Right ventricle myocardium inferior (tissue), 1 donor: ENCODE data around the gene ARHGAP26. TPM values are rescaled to one million over a fixed set of nuclear protein-coding genes. Genes with fewer than 3 reads are reported as not detected.

Experiments
- ATAC-seq: fragments of 200-7000 bp; cut with Tn5 transposase; one replicate; pipeline ENCODE4 v1.9.1; 2020; ENCODE audit warnings: mild to moderate bottlenecking, moderate library complexity
- DNase-seq: peaks from one replicate; pipeline ENCODE4 v3.0.0; 2021; ENCODE audit errors: missing footprints
- intact Hi-C: fragments of 100-400 bp; cut with DNase I; formaldehyde crosslinking; loops from one replicate; pipeline ENCODE4 v1.11.0; 2022
- total RNA-seq: library from RNA; stranded (reverse); fragmentation: NEBNext Ultra II Directional; extraction: Animal tissue kit (Norgen Biotek cat#: 25700); gene quantifications from one replicate; pipeline ENCODE4 v1.2.1, GENCODE V29; 2021
- donor health status: DM: no; HTN: yes; CAD: no; lungs with severe emphysema.

ARHGAP26 gene
- total RNA-seq, 1 donor from 2014 or later = 29.8 TPM

- no peak for ATAC-seq
- DNase-seq = no peak
- intact Hi-C loops = loop anchor here (5.0 kb wide), 1 partner anchor 55 kb away; no protein-coding TSS in a partner anchor
Measured at GRCh38 chr5:142772446-142773293, 2.5 kb downstream of the ARHGAP26 start.

- intact Hi-C loops = no loop called here
- DNase-seq = no peak
- ATAC-seq = no peak
Measured at GRCh38 chr5:142777099-142777498, 6.9 kb downstream of the ARHGAP26 start.

GRCh38 chr5:142777850-142778249 lies 7.7 kb downstream of the ARHGAP26 start:
- no peak for ATAC-seq
- DNase-seq = no peak
- intact Hi-C loops = loop anchor here (2.0 kb wide), 1 partner anchor 39 kb away; no protein-coding TSS in a partner anchor

- ATAC-seq (peak; percentile 60), DNase-seq (no peak)
- intact Hi-C loops = loop anchor here (2.0 kb wide), 1 partner anchor 37 kb away; no protein-coding TSS in a partner anchor
Measured at GRCh38 chr5:142779163-142779840, 9.1 kb downstream of the ARHGAP26 start.

- intact Hi-C loops = no loop called here
- no peak for DNase-seq
- ATAC-seq = peak; percentile 68
Measured at GRCh38 chr5:142780871-142781270, 10.7 kb downstream of the ARHGAP26 start.

- ATAC-seq (peak; percentile 49), DNase-seq (peak; percentile 81)
- intact Hi-C loops = no loop called here
Measured at GRCh38 chr5:142782976-142783530, 12.9 kb downstream of the ARHGAP26 start.

- peak; percentile 51 for ATAC-seq
- no peak for DNase-seq
- intact Hi-C loops = no loop called here
Measured at GRCh38 chr5:142783601-142784341, 13.6 kb downstream of the ARHGAP26 start.

GRCh38 chr5:142784401-142784955 lies 14.3 kb downstream of the ARHGAP26 start:
- DNase-seq (no peak), ATAC-seq (no peak)
- intact Hi-C loops = no loop called here

GRCh38 chr5:142785206-142785605 lies 15.0 kb downstream of the ARHGAP26 start:
- ATAC-seq = no peak
- intact Hi-C loops = no loop called here

GRCh38 chr5:142789206-142789605 lies 19.0 kb downstream of the ARHGAP26 start:
- intact Hi-C loops = no loop called here
- no peak for DNase-seq
- no peak for ATAC-seq

More at GRCh38 chr5:142785206-142785605, 15.0 kb downstream of the ARHGAP26 start:
- DNase-seq = no peak

- ATAC-seq = no peak
- DNase-seq = no peak
- intact Hi-C loops = no loop called here
Measured at GRCh38 chr5:142792012-142792864, 22.1 kb downstream of the ARHGAP26 start.

- intact Hi-C loops = no loop called here
- no peak for ATAC-seq
Measured at GRCh38 chr5:142792865-142793232, 22.7 kb downstream of the ARHGAP26 start.

GRCh38 chr5:142794537-142794936 lies 24.4 kb downstream of the ARHGAP26 start:
- intact Hi-C loops = no loop called here
- ATAC-seq = peak; percentile 56
- DNase-seq = no peak

More at GRCh38 chr5:142792865-142793232, 22.7 kb downstream of the ARHGAP26 start:
- DNase-seq = no peak

GRCh38 chr5:142795251-142795650 lies 25.1 kb downstream of the ARHGAP26 start:
- intact Hi-C loops = no loop called here
- ATAC-seq (no peak), DNase-seq (no peak)

GRCh38 chr5:142796492-142797109 lies 26.4 kb downstream of the ARHGAP26 start:
- DNase-seq = no peak
- intact Hi-C loops = no loop called here

GRCh38 chr5:142797420-142797819 lies 27.2 kb downstream of the ARHGAP26 start:
- no peak for DNase-seq
- intact Hi-C loops = no loop called here
- ATAC-seq = no peak

More at GRCh38 chr5:142796492-142797109, 26.4 kb downstream of the ARHGAP26 start:
- ATAC-seq = no peak

- intact Hi-C loops = no loop called here
- no peak for DNase-seq
- peak; percentile 77 for ATAC-seq
Measured at GRCh38 chr5:142798099-142798770, 28.1 kb downstream of the ARHGAP26 start.
